Keratinocyte (primary cell): ENCODE data around the gene LANCL1. TPM values are rescaled to one million over a fixed set of nuclear protein-coding genes. Genes with fewer than 3 reads are reported as not detected.

Experiments used
- DNase-seq: peaks from one replicate; pipeline ENCODE4 v3.0.0-alpha.2; 2011; ENCODE audit warnings: low read depth, missing footprints, low spot score
- FAIRE-seq: peaks from 2 replicates; lab custom pipeline; 2011; peaks lifted over from hg19 to GRCh38; lab: Jason Lieb, UNC
- H2AFZ ChIP-seq: 2 replicates; pipeline ENCODE4 v1.6.0; 2012; ENCODE audit warnings: low read length, control low read depth, inconsistent platforms; ENCODE audit not compliant: control insufficient read depth
- H3K27ac ChIP-seq: 2 replicates; pipeline ENCODE4 v1.5.1; 2011; ENCODE audit warnings: low read length; ENCODE audit not compliant: control insufficient read depth, insufficient read depth
- H3K27me3 ChIP-seq: 3 replicates; pipeline ENCODE4 v1.6.0; 2011; ENCODE audit warnings: low read length; ENCODE audit not compliant: control insufficient read depth, insufficient read depth; ENCODE audit errors: extremely low read depth
- H3K36me3 ChIP-seq, 2 experiments: 2 replicates in 1 of 2; 3 replicates in 1 of 2; pipeline ENCODE4 v1.5.1; 2011; ENCODE audit warnings: low read length in 2 of 2, mild to moderate bottlenecking in 1 of 2; ENCODE audit not compliant: control insufficient read depth in 2 of 2, insufficient read depth in 2 of 2; ENCODE audit errors: extremely low read depth in 1 of 2
- H3K4me1 ChIP-seq: 3 replicates; pipeline ENCODE4 v1.5.1; 2011; ENCODE audit warnings: low read length; ENCODE audit not compliant: control insufficient read depth, insufficient read depth; ENCODE audit errors: extremely low read depth
- H3K4me2 ChIP-seq: 3 replicates; pipeline ENCODE4 v1.6.0; 2011; ENCODE audit warnings: low read depth, low read length; ENCODE audit not compliant: control insufficient read depth, insufficient read depth; ENCODE audit errors: extremely low read depth
- H3K4me3 ChIP-seq, 3 experiments: fragments of 200-600 bp in 1 of 3; sonication (generic) in 1 of 3; 2 replicates in 2 of 3; 3 replicates in 1 of 3; pipeline ENCODE4 v1.5.1; 2011 to 2016; ENCODE audit warnings: low read length in 3 of 3, mild to moderate bottlenecking in 3 of 3, control low read depth in 2 of 3, inconsistent platforms in 1 of 3, low read depth in 1 of 3, mixed read lengths in 1 of 3, mixed run types in 1 of 3, moderate library complexity in 1 of 3; ENCODE audit not compliant: control insufficient read depth in 2 of 3, insufficient read depth in 2 of 3; ENCODE audit errors: extremely low read depth in 1 of 3
- H3K79me2 ChIP-seq: 2 replicates; pipeline ENCODE4 v1.6.0; 2012; ENCODE audit warnings: low read length; ENCODE audit not compliant: control insufficient read depth, insufficient read depth
- H3K9ac ChIP-seq: 3 replicates; pipeline ENCODE4 v1.6.0; 2011; ENCODE audit warnings: low read length; ENCODE audit not compliant: control insufficient read depth, insufficient read depth; ENCODE audit errors: extremely low read depth
- H3K9me1 ChIP-seq: 3 replicates; pipeline ENCODE4 v1.6.0; 2011; ENCODE audit warnings: low read length; ENCODE audit not compliant: control insufficient read depth, insufficient read depth; ENCODE audit errors: extremely low read depth
- H3K9me3 ChIP-seq: 2 replicates; pipeline ENCODE4 v1.5.1; 2012; ENCODE audit warnings: low read depth, low read length; ENCODE audit not compliant: control insufficient read depth
- H4K20me1 ChIP-seq: 3 replicates; pipeline ENCODE4 v1.6.0; 2011; ENCODE audit warnings: low read length; ENCODE audit not compliant: control insufficient read depth, insufficient read depth; ENCODE audit errors: extremely low read depth
- EZH2 ChIP-seq: IDR thresholded peaks from one replicate; pipeline ENCODE4 v1.6.1; 2012; ENCODE audit warnings: inconsistent platforms, mild to moderate bottlenecking, low read length, moderate library complexity
- dilution Hi-C: fragments of 300-500 bp; cut with MboI; formaldehyde crosslinking; loops from one replicate; pipeline ENCODE4 v1.7.0; 2020; ENCODE audit warnings: low sequenced_read_pairs; ENCODE audit not compliant: extremely low pct_ligation_motif_present
- polyA plus RNA-seq, 5 experiments: library from polyadenylated mRNA; depleted of rRNA in 3 of 5; stranded (reverse) in 3 of 5; stranded (forward) in 1 of 5; unstranded in 1 of 5; fragments of >200 nt; gene quantifications; 1 replicate in 1 of 5; 2 replicates in 3 of 5; 3 replicates in 1 of 5; pipeline versions ENCODE4 v1.2.1 to v1.2.3, GENCODE V29; 2011 to 2012; ENCODE audit warnings: missing spikeins in 2 of 5, low read depth in 1 of 5, low replicate concordance in 1 of 5
- TF ChIP-seq, protein P1 (sequence below), 3 experiments: IDR thresholded peaks in 1 of 3; conservative IDR thresholded peaks in 1 of 3; optimal IDR thresholded peaks in 1 of 3; 2 replicates in 2 of 3; 3 replicates in 1 of 3; pipeline versions ENCODE3 to v1.5.1; 2011; ENCODE audit warnings: low read length in 3 of 3, mild to moderate bottlenecking in 3 of 3, moderate library complexity in 2 of 3, control low read depth in 1 of 3, inconsistent platforms in 1 of 3; ENCODE audit not compliant: insufficient read depth in 2 of 3; ENCODE audit errors: extremely low read depth in 1 of 3

LANCL1 gene
- polyA plus RNA-seq, 1 donor (not counting 4 experiments of a cell fraction or from before 2014, with no cell fraction given): 86.4 TPM

DNA sequence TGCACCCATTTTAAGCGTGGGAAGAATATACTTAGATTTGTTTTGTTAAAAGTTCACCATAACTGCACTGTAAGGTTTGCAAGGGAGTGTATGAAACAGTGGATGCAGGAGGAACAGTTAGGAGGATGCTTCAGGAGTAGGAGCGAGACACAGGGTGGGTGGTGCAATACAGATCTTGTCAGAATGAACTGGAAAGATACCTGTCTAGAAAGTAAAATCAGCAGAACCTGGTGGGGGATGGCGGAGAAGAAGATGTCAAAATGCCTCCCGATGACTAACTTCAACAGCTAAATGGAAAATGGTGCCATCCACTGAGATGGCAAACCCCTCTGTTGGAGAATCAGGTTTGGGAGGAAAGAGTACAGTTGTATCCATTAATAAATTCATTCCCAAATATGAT is 18.2 kb downstream of the LANCL1 start:
- Histone ChIP-seq H3K4me1 (no peaks in the 10 kb centered on the region), H3K27me3 (no peaks in the 10 kb centered on the region), H3K9me1 (no peaks in the 10 kb centered on the region), H3K79me2 (no peaks in the 10 kb centered on the region), H3K4me2 (no peak overlapping the region), H3K36me3 (peaks cover 11% of the 10 kb centered on the region in 2 experiments), H3K9me3 (no peaks in the 10 kb centered on the region), H3K4me3 (no peak overlapping the region), H2AFZ (no peak overlapping the region), H3K9ac (no peak overlapping the region), H3K27ac (no peak overlapping the region), H4K20me1 (no peaks in the 10 kb centered on the region)
- DNase-seq (no peak), FAIRE-seq (no peak)
- TF ChIP-seq, protein P1, sequence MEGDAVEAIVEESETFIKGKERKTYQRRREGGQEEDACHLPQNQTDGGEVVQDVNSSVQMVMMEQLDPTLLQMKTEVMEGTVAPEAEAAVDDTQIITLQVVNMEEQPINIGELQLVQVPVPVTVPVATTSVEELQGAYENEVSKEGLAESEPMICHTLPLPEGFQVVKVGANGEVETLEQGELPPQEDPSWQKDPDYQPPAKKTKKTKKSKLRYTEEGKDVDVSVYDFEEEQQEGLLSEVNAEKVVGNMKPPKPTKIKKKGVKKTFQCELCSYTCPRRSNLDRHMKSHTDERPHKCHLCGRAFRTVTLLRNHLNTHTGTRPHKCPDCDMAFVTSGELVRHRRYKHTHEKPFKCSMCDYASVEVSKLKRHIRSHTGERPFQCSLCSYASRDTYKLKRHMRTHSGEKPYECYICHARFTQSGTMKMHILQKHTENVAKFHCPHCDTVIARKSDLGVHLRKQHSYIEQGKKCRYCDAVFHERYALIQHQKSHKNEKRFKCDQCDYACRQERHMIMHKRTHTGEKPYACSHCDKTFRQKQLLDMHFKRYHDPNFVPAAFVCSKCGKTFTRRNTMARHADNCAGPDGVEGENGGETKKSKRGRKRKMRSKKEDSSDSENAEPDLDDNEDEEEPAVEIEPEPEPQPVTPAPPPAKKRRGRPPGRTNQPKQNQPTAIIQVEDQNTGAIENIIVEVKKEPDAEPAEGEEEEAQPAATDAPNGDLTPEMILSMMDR (optimal IDR thresholded peaks at IDR 0.05 in 1 of 3, IDR thresholded peaks at IDR 0.05 in 1 of 3, conservative IDR thresholded peaks at IDR 0.05 in 1 of 3; ENCODE audit: extremely low read depth in 1 of 3, insufficient read depth in 2 of 3, low read length in 3 of 3): no peak
- TF ChIP-seq EZH2: no peak
- dilution Hi-C loops: no loop called here

DNA sequence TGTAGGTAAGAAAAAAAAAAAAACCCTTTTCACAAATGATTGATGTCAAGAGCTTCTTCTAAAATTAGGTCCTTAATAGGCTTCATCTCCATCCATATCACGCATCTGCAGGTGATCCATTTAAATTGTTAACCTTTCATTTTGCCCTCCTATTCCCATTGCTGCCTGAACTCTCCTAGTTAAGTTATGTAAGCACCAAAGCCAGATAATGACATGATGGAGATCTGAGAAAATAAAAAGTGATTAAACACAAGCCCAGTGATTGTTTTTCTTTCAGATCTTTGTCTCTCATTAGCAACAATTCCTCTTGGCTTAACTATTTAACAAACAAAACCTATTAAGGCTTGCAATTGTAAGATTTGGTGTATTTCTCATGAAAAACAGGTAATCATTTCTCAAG is 20.0 kb downstream of the LANCL1 start:
- Histone ChIP-seq H2AFZ (no peak overlapping the region), H3K9ac (no peak overlapping the region), H3K4me1 (no peaks in the 10 kb centered on the region), H3K36me3 (peaks cover 8 to 11% of the 10 kb centered on the region in 2 experiments), H3K4me3 (no peak overlapping the region), H3K9me3 (no peaks in the 10 kb centered on the region), H4K20me1 (no peaks in the 10 kb centered on the region), H3K27ac (no peak overlapping the region), H3K9me1 (no peaks in the 10 kb centered on the region), H3K4me2 (no peak overlapping the region), H3K79me2 (peaks cover 2% of the 10 kb centered on the region), H3K27me3 (no peaks in the 10 kb centered on the region)
- DNase-seq: no peak
- dilution Hi-C loops: no loop called here
- peak; percentile 32 for FAIRE-seq
- TF ChIP-seq EZH2: no peak
- TF ChIP-seq, protein P1 (optimal IDR thresholded peaks at IDR 0.05 in 1 of 3, IDR thresholded peaks at IDR 0.05 in 1 of 3, conservative IDR thresholded peaks at IDR 0.05 in 1 of 3; ENCODE audit: extremely low read depth in 1 of 3, insufficient read depth in 2 of 3, low read length in 3 of 3): no peak
